GM18861 (cell line): ENCODE results near the gene IGSF22.

Experiments used
- ATAC-seq: cut with Tn5 transposase; IDR thresholded peaks from one replicate; pipeline ENCODE4 v1.9.1; 2021; ENCODE audit not compliant: unreplicated experiment

The IGSF22 gene

DNA sequence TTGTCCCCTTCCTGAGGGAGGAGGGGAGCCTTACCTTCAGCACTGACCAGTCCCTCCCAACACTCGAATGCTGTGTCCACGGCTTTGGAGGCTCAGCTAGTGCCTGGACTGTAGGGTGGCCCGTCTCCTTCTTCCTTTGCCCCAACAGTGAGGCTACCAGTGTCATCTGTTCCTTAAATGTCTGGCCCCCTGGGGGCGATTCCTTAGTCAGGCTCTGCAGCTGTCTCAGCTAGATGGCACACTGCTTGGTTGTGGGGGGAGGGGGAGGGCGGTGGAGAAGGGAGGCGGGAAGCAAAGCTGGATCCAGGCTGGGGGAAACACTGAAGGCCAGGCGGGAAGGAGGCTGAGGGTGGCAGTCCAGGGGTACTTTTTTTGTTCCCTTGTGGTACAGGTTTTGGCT, at the start of gene IGSF22:
Gene IGSF22, minus strand, starts transcription at position 149 of the 400 bp plus-strand sequence. CDS start 1,952 bp downstream, outside the sequence.
- no peak for ATAC-seq

DNA sequence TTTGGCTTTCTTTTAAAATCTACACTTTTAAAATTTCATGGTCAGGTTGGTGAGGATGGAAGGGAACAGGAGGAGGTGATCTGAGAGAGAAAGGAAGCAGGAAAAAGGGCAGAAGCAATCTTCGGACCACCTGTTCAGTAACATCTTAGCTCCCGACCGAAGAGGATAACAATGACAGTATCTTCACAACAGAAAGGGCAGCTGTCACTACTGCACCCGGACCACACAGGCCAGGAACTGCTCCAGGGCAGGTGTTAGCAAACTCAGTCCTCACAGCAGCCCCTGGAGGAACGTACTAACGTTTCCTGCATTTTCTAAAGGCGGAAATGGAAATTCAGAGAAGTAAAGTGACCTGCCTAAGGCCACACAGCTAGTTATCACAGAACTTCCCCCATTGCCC, 48.8 kb upstream of the IGSF22 start:
- no peak for ATAC-seq

DNA sequence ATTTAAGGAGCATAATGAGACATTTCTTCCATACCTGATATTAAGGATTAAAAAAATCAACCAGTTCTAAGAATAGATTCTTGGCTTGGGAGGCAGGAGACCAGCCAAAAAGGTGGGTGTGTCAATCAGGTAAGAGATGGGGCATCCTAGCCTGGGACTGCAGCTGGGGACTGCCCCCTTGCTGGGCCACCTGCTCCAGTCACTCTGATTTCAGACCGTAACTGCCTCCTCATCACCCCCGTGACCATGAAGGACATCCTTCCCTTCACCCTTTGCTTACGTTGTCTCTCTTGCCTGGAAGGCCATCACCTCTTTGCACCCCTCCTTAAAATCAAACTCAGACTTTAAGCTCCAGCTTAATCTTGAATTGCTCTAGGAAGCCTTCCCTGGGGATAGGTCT, 47.7 kb upstream of the IGSF22 start:
- ATAC-seq: no peak

DNA sequence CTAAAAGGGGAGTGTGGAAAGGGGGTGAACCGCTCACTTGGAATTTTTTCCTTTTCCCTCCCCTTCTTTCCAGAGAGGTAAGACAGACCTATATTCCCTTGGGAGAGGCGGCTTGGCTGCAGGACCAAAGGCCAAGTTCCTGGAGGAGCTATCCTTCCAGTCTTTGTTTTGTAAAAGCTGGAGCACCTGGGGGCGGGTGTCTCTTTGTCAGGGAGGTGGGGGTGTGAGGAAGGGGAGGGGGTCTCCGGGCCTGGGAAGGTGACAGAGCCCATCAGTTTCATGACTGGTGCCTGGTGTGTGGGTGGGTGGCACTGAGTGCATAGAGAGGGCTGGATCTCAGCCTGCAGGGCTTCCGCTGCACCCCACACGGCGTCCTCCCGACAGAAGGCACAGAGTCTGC, 47.1 kb upstream of the IGSF22 start:
- no peak for ATAC-seq

DNA sequence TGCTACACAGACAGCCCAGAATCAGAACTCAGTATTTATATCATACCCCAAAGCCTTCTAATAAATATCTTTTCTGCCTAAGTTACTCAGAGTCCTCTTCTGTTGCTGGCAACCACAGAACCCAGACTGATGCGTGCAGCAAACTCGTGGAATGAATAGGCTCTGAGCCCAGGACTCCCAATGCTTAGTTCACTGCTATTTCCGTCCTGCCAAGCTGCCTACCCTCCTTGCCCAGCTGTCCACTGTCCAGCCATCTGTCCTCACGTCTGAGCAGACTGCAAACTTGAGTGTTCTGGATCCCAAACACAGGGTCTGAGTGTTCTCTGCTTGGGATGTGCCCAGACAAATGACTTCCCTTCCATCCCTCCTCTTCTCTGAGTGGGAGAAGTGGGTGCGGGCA, 46.2 kb upstream of the IGSF22 start:
- no peak for ATAC-seq

DNA sequence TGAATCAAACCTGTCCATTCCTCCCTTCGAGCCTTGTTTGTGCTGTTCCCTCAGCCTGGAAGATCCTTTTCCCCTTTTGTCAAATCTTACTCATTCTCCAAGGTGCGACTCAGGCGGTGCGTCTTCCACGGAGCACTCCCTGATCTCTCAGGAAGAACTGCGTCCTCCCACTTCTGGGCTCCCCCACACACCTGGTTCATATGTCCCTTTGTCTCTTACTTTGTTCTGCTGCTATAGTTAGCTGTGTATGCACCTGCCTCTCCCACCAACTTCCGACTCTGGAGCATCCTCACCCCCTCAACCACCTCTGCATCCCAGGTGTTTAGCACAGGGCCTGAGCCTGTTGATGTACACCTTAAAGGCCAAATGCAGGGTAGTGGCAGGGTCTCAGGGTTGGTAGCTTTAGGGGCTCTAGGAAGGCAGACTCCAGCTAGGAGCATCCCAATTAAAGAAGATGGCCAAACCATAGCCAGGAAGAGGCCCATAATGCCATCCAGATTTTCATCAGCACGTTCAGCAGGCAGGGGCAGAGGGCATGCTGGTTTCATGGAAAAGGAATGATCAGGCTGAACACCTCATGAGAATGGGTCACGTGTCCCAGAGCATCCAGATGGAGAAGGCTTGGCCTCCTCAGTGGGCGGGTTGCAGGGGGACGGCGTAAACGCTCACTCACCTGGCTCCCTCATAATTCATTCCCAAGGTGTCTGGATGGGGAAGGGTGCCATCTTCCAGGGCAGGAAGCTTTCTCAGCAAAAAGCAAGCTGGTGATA, 45.5 kb upstream of the IGSF22 start:
- no peak for ATAC-seq

DNA sequence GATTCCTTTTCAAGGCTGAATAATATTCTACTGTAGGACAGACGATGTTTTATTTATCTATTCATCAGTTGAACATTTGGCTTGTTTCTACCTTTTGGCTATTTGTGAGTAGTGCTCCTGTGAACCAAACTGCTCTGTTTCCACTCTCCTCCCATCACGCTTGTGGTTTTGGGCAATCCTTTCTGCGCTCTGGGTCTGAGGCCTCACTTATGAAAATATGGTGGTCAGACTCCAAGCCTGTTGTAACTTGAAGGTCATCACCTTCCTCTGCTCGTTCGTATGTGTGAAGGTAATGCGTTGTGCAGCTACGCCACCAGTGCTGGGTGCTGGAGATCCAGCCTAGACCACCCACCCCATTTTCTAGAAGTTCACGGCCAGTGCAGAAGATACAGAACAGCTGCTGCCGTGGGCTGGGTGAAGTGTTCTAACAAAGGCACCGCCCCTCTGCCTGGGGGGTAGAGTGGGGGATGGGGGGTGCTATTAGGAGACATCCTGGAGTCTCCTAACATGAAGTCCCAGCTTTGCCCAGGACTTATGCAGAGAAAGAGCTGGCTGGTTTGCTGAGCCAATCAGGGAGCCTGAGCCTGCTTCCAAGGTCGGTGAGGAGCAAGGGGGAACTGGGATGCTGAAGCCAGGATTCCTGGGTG, 44.6 kb upstream of the IGSF22 start:
- ATAC-seq: no peak

DNA sequence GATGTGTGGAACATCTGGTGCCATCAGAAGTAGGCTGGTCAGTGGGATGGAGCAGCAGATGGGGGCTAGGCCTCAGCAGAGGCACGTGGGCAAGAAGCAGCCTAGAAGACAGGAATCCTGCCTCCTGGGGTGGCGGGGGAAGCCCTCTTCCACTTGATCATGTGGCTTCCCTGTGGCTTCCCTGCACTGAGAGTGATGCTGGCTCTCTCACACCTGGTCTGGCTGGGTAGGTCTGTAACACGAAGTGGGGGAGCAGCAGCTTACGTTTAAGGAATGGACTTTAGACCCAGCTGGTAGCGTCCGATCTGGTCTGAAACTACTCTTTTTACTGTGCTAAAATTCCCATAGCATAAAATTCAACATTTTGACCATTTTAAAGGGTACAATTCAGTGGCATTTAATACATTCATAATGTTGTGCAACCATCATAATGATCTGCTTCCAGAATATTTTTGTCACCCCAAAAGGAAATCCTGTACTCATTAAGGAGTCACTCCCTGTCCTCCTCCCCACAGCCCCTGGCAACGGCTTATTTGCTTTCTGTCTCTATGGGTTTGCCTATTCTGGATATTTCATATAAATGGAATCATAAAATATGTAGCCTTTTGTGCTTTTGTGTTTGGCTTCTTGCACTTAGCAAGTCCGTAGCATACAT, 43.9 kb upstream of the IGSF22 start:
- peak; percentile 56 for ATAC-seq

DNA sequence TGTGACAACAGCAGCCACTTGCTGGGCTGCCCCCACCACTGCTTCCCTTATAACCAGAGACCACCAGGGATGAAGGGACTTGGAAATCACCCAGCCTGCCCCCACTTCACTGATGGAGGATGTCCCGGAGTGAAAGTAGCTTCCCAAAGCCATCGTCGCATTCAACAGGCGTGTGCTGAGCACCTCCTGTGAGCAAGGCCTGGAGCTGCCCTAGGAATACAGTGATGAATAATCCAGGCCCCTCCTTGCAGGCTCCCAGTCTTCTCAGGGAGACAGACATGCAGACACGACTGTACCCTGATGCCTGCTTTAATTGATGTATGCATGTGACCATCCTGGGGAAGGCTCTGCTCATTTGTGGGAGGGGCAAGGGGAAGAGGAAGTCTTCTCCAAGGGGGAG, 43.0 kb upstream of the IGSF22 start:
- ATAC-seq: no peak

DNA sequence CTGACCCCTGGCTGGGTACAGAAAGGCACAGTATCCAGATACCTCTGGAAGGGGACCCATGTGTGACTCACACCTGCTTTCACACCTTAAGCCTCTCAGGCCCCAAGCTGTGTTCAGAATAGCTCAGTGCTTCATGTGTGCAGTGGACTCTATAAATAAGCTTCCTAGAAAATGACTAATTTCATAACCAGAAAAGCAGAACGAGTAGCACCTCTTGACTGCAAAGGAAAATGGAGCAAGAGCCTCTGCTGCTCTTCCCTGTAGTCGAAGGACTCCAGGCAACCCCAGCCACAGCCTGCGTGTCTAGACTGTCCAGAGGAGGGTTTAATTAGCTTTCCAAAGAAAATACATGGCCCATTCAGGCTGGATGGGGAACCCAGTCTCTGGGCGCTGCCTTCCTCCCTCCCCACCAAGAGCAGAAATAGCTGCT, 42.5 kb upstream of the IGSF22 start:
- ATAC-seq: peak; percentile 82

DNA sequence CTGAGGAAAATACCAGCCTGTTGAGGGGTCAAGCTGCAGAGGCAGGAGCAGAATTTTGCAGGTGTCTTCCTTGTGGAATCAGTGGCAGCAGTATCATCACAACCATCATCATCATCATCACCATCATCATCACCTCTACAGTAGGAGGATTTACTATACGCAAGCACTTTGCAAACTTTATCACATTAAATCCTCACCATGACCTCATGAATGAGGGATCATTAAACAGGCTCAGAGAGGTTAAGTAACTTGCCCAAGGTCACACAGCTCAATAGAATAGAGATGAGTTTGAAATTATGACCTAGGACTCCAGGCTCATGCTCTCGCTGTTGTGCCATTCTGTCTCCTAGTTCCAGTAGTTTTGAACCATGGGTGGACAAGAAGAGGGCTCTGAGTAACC, 40.0 kb upstream of the IGSF22 start:
- ATAC-seq: no peak

DNA sequence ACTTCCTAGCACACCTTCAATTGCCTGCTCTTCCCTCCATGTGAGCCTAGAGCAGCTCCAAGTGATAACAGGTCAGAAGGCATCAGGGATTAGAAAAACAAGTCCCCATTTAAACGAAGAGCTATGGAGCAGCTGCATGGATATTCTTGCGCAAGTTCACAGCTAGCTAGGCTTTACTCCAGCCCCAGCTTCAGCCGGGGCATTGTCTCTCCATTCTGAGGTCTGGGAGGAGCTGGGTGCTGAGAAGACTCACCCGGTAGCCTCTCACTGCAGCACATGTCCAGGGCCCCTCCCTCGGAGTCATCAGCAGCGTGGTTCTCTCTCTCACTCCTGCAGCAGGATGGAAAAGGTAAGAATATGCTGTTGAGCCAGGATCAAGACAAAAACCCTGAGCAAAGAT, 39.6 kb upstream of the IGSF22 start:
- no peak for ATAC-seq

DNA sequence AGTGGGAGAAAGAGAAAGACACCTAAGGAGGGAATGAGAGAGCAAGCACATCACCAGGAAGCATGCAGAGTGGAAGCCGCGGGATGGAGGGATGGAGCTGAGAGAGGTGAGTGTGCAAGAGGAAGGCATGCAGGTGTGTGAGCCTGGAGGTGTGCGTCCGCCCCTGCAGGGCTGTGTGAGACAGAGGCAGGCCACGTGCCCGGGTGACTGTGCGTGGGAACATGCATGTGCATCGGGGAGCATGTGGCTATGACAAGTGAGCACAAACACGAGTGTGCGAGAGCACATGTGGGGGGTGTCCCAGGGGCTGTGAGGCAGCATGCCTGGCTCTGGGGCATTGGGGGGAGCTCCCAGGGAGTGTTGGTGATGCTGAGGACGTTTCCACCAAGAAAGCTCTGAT, 35.8 kb upstream of the IGSF22 start:
- no peak for ATAC-seq

DNA sequence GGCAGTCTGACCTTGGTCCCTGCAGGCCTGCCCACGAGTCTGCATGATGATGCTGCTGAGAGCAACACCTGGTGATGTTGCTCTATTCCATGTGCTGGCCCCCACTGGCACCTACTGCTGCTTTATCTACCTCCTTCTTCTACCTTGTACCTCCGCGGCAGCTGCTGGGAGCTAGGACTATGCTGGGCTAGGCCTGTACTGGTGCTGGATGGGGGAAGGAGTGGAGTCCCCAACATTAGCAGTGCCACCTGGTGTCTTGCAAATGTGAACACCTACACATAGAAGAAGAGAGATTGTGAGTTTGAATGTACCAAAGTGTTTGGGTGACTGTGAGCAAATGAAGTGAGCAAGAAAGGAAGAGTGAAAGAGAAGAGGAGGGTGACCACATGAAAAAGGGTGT, 35.2 kb upstream of the IGSF22 start:
- no peak for ATAC-seq

DNA sequence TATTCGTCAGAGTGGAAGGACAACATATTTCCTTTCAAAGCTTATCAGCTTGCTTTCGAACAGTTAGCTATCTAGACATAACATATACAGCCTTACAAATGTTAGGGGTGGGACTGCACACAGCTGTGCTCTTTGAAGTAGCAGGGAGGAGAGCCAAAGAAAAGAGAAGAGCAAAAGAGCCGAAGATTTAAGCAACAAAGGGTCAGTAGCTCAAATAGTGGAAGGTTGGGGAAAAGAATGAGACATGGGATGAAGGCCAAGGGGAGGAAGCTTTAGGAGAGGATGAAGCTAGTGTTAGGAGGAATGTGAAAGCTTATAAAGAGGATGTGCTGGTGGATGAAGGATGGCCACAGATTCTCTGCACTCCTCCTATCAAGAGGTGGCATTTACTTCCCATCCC, 31.8 kb upstream of the IGSF22 start:
- ATAC-seq: no peak

DNA sequence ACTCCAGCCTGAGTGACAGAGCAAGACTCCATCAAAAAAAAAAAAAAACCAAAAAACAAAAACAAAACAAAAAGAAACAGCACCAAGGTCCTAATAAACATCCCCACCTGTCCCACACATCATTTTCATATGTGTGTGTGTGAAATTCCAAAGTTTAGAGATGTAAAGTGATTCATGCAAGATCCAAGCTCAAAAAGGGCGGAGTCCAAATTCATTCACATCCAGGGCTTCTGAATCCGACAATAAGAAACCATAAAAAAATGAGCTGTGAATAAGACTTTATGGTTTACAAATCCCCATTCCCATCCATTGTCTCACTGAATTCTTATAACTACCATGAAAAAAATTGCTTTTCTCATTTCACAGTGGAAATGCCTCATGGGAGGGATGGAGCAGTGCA, 30.9 kb upstream of the IGSF22 start:
- ATAC-seq: no peak

DNA sequence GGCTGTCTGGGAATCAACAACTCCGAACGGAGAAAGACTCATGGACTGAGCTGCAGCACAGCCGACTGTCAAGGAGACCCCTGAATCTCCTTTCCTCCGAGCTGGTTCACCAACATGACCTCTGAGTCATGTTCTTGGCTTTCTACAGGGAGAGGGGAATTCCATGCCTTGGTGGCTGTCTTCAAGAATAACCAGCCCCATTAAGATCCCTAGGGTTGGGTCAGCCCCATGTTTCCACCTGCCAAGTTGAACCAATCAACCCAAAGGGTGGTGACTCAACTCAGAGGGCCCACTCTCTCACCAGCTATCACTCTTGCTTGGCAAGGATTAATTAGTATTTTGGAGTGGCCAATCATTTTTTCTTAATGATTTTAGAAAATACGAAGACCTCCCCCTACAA, 28.3 kb upstream of the IGSF22 start:
- ATAC-seq: no peak

DNA sequence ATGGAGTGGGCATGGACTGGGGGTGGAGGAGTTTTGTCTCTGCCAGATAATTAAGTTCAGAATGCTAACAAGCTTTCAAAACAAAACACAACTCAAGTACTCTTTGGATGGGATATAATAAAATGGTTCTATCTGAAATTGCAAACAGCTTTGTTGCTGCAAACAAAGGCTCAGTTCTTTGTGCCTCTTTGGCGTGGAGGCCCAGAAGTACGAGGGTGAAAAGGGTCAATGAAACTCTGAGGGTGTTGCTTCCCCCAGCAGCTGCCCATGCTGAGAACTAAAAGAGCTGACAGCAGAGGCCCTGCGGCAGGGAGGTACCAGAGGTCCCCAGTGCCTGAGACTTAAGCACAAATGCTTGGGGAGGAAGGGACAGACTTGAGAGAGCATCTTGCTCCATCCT, 26.5 kb upstream of the IGSF22 start:
- ATAC-seq: no peak

DNA sequence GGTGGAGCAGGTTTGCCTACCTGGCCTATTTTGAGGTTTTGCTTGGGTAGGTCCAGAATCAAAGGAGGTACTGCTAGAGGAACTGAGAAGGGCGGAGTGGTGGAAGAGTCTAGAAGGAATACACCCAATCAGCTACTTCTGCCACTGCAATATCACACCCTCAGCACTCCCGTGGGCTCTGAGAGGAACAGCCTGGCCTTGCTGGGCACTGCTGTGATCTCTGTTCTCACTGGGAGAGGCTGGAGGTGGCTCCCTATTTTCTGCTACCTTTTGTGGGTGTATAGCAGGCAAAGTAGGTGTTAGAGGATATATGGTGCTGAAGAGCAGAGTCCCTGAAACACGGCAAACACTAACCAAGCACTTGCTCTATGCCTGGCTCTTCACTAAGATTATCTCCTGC, 25.0 kb upstream of the IGSF22 start:
- ATAC-seq: no peak

DNA sequence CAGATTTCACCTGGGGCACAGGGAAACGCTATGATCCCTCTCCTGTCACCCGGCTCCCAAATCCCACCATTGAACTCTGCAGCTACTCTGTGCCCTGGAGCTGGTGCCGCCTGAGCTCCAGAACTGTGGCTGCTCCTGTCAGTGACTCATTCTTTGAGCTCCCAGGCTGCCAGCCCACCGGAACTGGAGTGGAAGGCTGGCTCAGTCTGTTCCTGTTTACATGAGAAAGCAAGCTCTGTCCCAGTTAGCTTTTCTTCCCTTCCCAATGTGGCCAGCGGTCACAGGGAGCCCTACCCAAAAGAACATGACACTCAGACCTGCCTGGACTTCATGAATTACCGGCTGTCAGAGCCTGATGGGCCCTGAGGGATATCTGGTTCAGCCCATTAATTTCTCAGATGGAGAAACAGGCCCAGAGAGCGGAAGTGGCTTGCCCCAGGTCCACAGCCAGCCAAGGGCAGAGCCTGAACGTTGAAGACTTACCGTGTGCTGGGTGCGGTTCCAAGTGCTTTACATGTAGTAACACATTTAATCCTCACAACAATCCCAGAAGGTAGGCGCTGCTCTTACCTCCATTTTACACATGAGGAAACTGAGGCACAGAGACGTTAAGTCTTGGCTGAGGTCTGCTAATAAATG, 23.8 kb upstream of the IGSF22 start:
- no peak for ATAC-seq

DNA sequence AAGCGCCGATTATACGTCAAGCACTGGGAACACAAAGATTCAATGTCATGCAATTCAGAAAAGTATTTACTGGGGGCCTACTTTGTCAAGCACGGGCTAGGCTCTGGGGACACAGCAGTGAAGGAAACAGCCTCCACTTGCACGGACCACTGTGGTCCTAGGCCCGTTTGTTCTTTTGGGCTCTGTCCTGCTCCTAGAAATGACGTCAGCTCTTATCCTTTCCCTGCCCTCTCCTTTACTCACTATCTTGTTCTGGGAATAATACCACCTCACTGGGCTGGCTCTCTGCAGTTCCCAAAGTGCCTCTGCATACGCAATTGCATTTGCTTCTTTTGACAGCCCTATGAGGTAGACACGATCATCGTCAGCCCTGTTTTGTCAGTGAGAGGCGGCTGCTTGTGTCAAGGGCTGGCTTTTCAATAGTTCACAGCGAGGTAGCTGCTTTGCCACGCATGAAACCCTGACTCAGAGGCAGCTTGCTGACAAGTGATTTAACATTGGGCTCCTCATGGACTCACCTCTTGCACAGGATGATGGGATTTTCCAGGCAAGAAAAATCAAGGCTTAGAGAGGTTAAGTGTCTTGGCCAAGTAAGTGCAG, 22.9 kb upstream of the IGSF22 start:
- ATAC-seq: no peak
